ENCODE results near the gene NIPAL4. TPM values are rescaled to one million over a fixed set of nuclear protein-coding genes. Genes with fewer than 3 reads are reported as not detected.

NIPAL4 gene
- total RNA-seq, 2 experiments from 2014 or later, result not detected

- DNase-seq (ENCODE audit: low spot score), result peak; percentile 82
- peaks cover 9% of the 10 kb centered on the region for H3K4me1 ChIP-seq (ENCODE audit: insufficient read depth, low read length, poor library complexity, severe bottlenecking)
- no peak overlapping the region for H3K27ac ChIP-seq (ENCODE audit: low read depth, low read length, poor library complexity, severe bottlenecking)
- H3K36me3 ChIP-seq (ENCODE audit: insufficient read depth, low read length), result no peaks in the 10 kb centered on the region
- H2AFZ ChIP-seq (ENCODE audit: low read length), result peak overlapping the region; percentile 95
- no peaks in the 10 kb centered on the region for H4K20me1 ChIP-seq (ENCODE audit: insufficient read depth, low read length)
- BruUV-seq (replicated peaks), result no TSS peak
- 0 out of 2 replicates have a peak, but pooled peaks cover 4% of the 10 kb centered on the region for H3K9me3 ChIP-seq (ENCODE audit: low read length)
- no peaks in the 10 kb centered on the region for H3K9me2 ChIP-seq (ENCODE audit: insufficient read depth, low read length)
- POLR2A ChIA-PET, result interaction anchor here (0.6 to 3.2 kb wide), 10 partner anchors 8 to 311 kb away, joined by 3 to 15 read pairs (median 5); partner anchors contain the start of genes LSM11 and MED7
- CTCF ChIA-PET (ENCODE audit: unreplicated experiment), result interaction anchor here (1.0 to 2.6 kb wide), 3 partner anchors 15 to 312 kb away, joined by 3 to 11 read pairs (median 5); partner anchors contain the start of gene LSM11
- intact Hi-C loops (cut with micrococcal nuclease; ENCODE audit: unreplicated experiment), result loop anchor here (1.0 to 2.0 kb wide), 4 partner anchors 40 to 312 kb away; partner anchors contain the start of gene LSM11
- H3K79me2 ChIP-seq (ENCODE audit: insufficient read depth, low read depth, low read length), result no peaks in the 10 kb centered on the region
- peak overlapping the region; percentile 12; the same call in 1 of the 2 replicates for H3K4me2 ChIP-seq (ENCODE audit: low read length)
- H3K4me3 ChIP-seq (ENCODE audit: low read depth, low read length, poor library complexity, severe bottlenecking), result no peak overlapping the region
- TF ChIP-seq CTCF (conservative IDR thresholded peaks at IDR 0.05; ENCODE audit: low read length), result peak; percentile 87
- no peak for TF ChIP-seq EZH2phosphoT487 (IDR thresholded peaks at IDR 0.05; ENCODE audit: borderline replicate concordance, low read depth, low read length)
Observed at GRCh38 chr5:157431544-157432200, 28.3 kb upstream of the NIPAL4 start.

GRCh38 chr5:157434096-157434495 is 25.9 kb upstream of the NIPAL4 start:
- TF ChIP-seq EZH2phosphoT487 (IDR thresholded peaks at IDR 0.05; ENCODE audit: borderline replicate concordance, low read depth, low read length) (no peak), CTCF (conservative IDR thresholded peaks at IDR 0.05; ENCODE audit: low read length) (no peak)
- no TSS peak for BruUV-seq (replicated peaks)
- Histone ChIP-seq H4K20me1 (ENCODE audit: insufficient read depth, low read length) (no peaks in the 10 kb centered on the region), H3K79me2 (ENCODE audit: insufficient read depth, low read depth, low read length) (no peaks in the 10 kb centered on the region), H3K27ac (ENCODE audit: low read depth, low read length, poor library complexity, severe bottlenecking) (no peak overlapping the region), H3K36me3 (ENCODE audit: insufficient read depth, low read length) (no peaks in the 10 kb centered on the region), H3K9me3 (ENCODE audit: low read length) (0 out of 2 replicates have a peak, but pooled peaks cover 4% of the 10 kb centered on the region), H3K4me2 (ENCODE audit: low read length) (no peak overlapping the region), H3K9me2 (ENCODE audit: insufficient read depth, low read length) (no peaks in the 10 kb centered on the region), H3K4me3 (ENCODE audit: low read depth, low read length, poor library complexity, severe bottlenecking) (no peak overlapping the region), H3K4me1 (ENCODE audit: insufficient read depth, low read length, poor library complexity, severe bottlenecking) (peaks cover 9% of the 10 kb centered on the region), H2AFZ (ENCODE audit: low read length) (no peak overlapping the region)
- no peak for DNase-seq (ENCODE audit: low spot score)
- intact Hi-C loops (cut with micrococcal nuclease; ENCODE audit: unreplicated experiment), result no loop called here
- ChIA-PET POLR2A (interaction anchor here (0.7 to 2.3 kb wide), 7 partner anchors 11 to 175 kb away, joined by 3 to 7 read pairs (median 3); no protein-coding TSS in a partner anchor), CTCF (ENCODE audit: unreplicated experiment) (no interaction called here)

GRCh38 chr5:157443041-157443549 is 16.9 kb upstream of the NIPAL4 start:
- Histone ChIP-seq H3K9me3 (ENCODE audit: low read length) (no peaks in the 10 kb centered on the region), H3K27ac (ENCODE audit: low read depth, low read length, poor library complexity, severe bottlenecking) (no peak overlapping the region), H3K79me2 (ENCODE audit: insufficient read depth, low read depth, low read length) (no peaks in the 10 kb centered on the region), H3K4me1 (ENCODE audit: insufficient read depth, low read length, poor library complexity, severe bottlenecking) (no peaks in the 10 kb centered on the region), H3K4me3 (ENCODE audit: low read depth, low read length, poor library complexity, severe bottlenecking) (no peak overlapping the region), H3K4me2 (ENCODE audit: low read length) (no peak overlapping the region), H3K36me3 (ENCODE audit: insufficient read depth, low read length) (no peaks in the 10 kb centered on the region), H3K9me2 (ENCODE audit: insufficient read depth, low read length) (no peaks in the 10 kb centered on the region), H2AFZ (ENCODE audit: low read length) (no peak overlapping the region), H4K20me1 (ENCODE audit: insufficient read depth, low read length) (no peaks in the 10 kb centered on the region)
- intact Hi-C loops (cut with micrococcal nuclease; ENCODE audit: unreplicated experiment), result no loop called here
- no peak for DNase-seq (ENCODE audit: low spot score)
- POLR2A ChIA-PET, result interaction anchor here (0.6 kb wide), 1 partner anchor 486 kb away, joined by 5 read pairs; no protein-coding TSS in a partner anchor
- CTCF ChIA-PET (ENCODE audit: unreplicated experiment), result no interaction called here
- TF ChIP-seq EZH2phosphoT487 (IDR thresholded peaks at IDR 0.05; ENCODE audit: borderline replicate concordance, low read depth, low read length) (no peak), CTCF (conservative IDR thresholded peaks at IDR 0.05; ENCODE audit: low read length) (no peak)
- BruUV-seq (replicated peaks), result no TSS peak

Data from OCI-LY7 (cell line).